Hepatocyte (in vitro differentiated cells): ENCODE data around the gene GAGE12F.
"Not testable (repeated sequence)": the region's sequence is repeated elsewhere in the genome, so short reads cannot be mapped to it uniquely, and the experiment has no call there.

Experiments used
- CTCF ChIP-seq: fragments of 200-600 bp; sonication (generic); IDR thresholded peaks from 2 replicates; pipeline ENCODE4 v1.5.1; 2016; ENCODE audit warnings: antibody characterized with exemption, mild to moderate bottlenecking; ENCODE audit not compliant: poor library complexity
- EZH2 ChIP-seq: fragments of 200-600 bp; sonication (generic); IDR thresholded peaks from 2 replicates; pipeline ENCODE4 v1.6.1; 2016; ENCODE audit warnings: antibody characterized with exemption, mild to moderate bottlenecking, borderline replicate concordance
- EZH2phosphoT487 ChIP-seq: fragments of 200-600 bp; sonication (generic); IDR thresholded peaks from one replicate; pipeline ENCODE4 v1.6.1; 2018; ENCODE audit warnings: antibody characterized with exemption, mild to moderate bottlenecking, low read depth, moderate library complexity; ENCODE audit not compliant: unreplicated experiment, severe bottlenecking

- not testable (repeated sequence) for TF ChIP-seq CTCF, EZH2, EZH2phosphoT487
These were observed 38.1 kb downstream of the GAGE12F start, which contains the start of gene GAGE1 for GRCh38 chrX:49598720-49599119.
